GM19397 (cell line): Measurements from ENCODE around the gene SPATA13.

ENCODE experiments used
- ATAC-seq: cut with Tn5 transposase; IDR thresholded peaks from one replicate; pipeline ENCODE4 v1.9.1; 2021; ENCODE audit warnings: mild to moderate bottlenecking, moderate library complexity; ENCODE audit not compliant: unreplicated experiment

SPATA13 gene

GRCh38 chr13:24165746-24166145 is 5.2 kb downstream of the SPATA13 start:
- no peak for ATAC-seq

- ATAC-seq, result no peak
These were observed 6.0 kb downstream of the SPATA13 start for GRCh38 chr13:24166561-24166960.

GRCh38 chr13:24167666-24168391 is 7.3 kb downstream of the SPATA13 start:
- ATAC-seq, result no peak

- ATAC-seq, result no peak
These were observed 7.9 kb downstream of the SPATA13 start for GRCh38 chr13:24168392-24168750.

GRCh38 chr13:24168979-24169378 is 8.5 kb downstream of the SPATA13 start:
- ATAC-seq, result no peak

- ATAC-seq, result no peak
These were observed 11.6 kb downstream of the SPATA13 start for GRCh38 chr13:24172071-24172470.

GRCh38 chr13:24173795-24174194 is 13.3 kb downstream of the SPATA13 start:
- ATAC-seq, result no peak

GRCh38 chr13:24175847-24176246 is 15.3 kb downstream of the SPATA13 start:
- no peak for ATAC-seq

- ATAC-seq, result no peak
These were observed 16.0 kb downstream of the SPATA13 start for GRCh38 chr13:24176351-24177101.

GRCh38 chr13:24178847-24179485 is 18.4 kb downstream of the SPATA13 start:
- ATAC-seq, result no peak

GRCh38 chr13:24179486-24179850 is 18.9 kb downstream of the SPATA13 start:
- ATAC-seq, result no peak

GRCh38 chr13:24180750-24181377 is 20.3 kb downstream of the SPATA13 start:
- ATAC-seq, result no peak

GRCh38 chr13:24181991-24182702 is 21.6 kb downstream of the SPATA13 start:
- no peak for ATAC-seq

GRCh38 chr13:24182703-24183081 is 22.2 kb downstream of the SPATA13 start:
- no peak for ATAC-seq

GRCh38 chr13:24183741-24184182 is 23.2 kb downstream of the SPATA13 start:
- no peak for ATAC-seq

- ATAC-seq, result no peak
These were observed 23.8 kb downstream of the SPATA13 start for GRCh38 chr13:24184265-24184841.

- no peak for ATAC-seq
These were observed 24.4 kb downstream of the SPATA13 start for GRCh38 chr13:24184882-24185281.

GRCh38 chr13:24185591-24186232 is 25.2 kb downstream of the SPATA13 start:
- ATAC-seq, result no peak

GRCh38 chr13:24187185-24187584 is 26.7 kb downstream of the SPATA13 start:
- no peak for ATAC-seq
